Bone marrow (tissue), 2 donors: ENCODE results near the gene ZDHHC16.
"Not testable (repeated sequence)": the region's sequence is repeated elsewhere in the genome, so short reads cannot be mapped to it uniquely, and the experiment has no call there.

Experiments used
- DNase-seq, 2 donors: peaks; one replicate each; lab custom pipeline; 2025; lab: John Stamatoyannopoulos, UW

ZDHHC16 gene

DNA sequence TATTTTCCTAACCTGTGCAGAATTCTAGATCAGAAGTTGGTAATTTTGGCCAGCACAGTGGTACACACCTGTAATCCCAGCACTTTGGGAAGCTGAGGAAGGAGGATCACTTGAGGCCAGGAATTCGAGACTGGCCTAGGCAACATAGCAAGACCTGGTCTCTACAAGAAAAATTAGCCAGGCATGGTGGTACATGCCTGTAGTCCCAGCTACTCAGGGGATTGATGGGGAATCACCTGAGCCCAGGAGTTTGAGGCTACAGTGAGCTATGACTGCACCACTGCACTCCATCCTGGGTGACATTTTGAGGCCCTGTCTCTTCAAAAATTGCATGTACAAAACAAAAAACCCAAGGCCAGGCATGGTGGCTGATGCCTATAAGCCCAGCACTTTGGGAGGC lies 11.4 kb upstream of the ZDHHC16 start:
- DNase-seq, result no peak

DNA sequence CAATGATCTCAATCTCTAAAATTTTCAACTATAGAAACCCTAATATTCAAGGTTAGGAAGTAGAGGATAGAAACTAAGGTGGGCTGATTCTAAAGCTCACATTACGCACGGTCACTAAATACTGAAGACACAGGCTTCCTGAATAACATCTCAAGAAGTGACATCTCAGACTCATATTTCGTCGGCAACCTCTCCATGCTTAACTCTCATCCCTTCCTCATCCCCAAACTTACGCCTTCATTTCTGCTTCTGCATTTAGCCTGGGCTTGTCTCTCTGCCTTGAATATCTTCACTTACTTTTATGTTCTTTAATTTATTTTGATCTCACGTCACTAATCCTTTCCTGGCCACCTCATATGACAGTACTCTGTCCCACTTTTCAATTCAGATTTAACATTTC lies 10.8 kb upstream of the ZDHHC16 start:
- no peak for DNase-seq

DNA sequence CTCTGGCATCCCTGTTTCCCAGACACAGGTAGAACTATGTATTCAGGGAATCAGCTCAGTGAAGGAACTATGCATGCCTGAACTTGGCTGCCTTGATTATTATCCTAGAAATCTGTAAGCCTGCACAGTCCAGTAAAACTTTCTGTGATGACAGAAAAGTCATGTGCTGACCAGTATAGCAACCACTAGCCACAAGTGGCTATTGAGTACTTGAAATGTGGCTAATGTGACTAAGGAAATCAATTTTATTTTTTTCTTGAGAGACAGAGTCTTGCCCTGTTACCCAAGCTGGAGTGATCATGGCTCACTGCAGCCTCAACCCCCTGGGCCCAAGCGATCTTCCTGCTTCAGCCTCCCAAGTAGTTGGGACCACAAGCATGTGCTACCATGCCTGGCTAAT lies 3.7 kb upstream of the ZDHHC16 start:
- DNase-seq, result no peak

DNA sequence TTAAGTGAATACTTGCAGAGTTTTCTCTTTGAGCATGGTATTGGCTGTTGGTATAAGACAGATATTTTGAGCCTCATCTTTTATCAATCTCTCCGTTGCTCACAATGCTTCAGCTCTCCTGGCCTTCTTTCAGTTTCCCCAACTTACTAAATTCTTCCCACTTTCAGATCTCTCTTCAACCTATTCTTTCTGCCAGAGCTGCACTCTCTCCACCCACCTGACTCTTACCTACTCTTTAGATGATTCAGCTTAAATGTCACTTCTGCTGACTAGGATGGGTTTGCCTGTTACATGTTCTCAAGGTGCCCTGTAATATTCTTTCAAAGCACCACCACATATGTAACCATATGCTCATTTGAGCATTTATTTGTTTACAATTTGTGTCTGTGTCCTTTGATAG lies 1.8 kb upstream of the ZDHHC16 start:
- DNase-seq, result no peak

DNA sequence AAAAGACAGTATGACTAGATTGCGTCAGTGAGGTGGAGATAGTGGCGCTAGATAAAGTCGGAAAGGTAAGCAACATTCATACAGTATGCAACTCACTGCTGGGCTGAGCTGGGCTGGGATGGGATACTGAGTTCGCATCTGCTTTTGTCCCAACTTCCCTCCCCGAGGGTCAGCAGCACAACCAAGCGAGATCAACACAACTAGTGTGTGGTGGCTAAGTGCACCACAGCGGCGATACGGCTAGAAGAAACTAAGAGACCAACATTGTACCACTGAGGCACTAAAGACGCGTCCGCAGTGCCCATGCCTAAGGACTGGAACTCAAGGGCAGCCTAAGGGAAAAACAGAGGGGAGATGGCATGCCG lies 636 bp upstream of the ZDHHC16 start:
- no peak for DNase-seq

DNA sequence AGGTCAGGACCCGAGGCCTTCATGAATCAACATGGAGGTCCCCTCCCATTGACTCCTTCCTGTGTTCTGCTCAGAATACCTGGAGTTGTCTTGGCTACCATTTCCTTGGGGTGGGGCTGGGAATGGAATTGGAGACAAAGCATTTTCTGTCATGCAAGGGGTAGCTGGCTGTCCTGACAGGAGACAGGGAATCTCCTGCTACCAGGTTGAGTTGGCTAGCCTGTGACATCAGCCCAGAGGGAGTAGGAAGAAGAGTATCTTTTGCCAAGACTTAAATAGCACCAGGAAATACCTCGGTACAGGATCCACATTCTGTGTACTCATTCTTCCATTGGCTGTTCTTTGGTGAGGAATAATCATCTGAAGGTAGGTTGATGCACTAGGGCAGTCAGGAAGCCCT lies 4.9 kb downstream of the ZDHHC16 start:
- no peak for DNase-seq

DNA sequence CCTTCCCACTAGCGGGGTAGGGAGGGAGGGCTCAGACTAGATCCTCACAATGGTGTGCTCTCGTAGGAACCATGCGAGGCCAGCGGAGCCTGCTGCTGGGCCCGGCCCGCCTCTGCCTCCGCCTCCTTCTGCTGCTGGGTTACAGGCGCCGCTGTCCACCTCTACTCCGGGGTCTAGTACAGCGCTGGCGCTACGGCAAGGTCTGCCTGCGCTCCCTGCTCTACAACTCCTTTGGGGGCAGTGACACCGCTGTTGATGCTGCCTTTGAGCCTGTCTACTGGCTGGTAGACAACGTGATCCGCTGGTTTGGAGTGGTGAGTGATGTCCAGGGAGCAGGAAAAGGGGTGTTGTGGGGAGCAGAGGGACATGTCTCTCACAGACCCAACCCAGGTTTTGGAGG lies 5.6 kb downstream of the ZDHHC16 start:
- no peak for DNase-seq

DNA sequence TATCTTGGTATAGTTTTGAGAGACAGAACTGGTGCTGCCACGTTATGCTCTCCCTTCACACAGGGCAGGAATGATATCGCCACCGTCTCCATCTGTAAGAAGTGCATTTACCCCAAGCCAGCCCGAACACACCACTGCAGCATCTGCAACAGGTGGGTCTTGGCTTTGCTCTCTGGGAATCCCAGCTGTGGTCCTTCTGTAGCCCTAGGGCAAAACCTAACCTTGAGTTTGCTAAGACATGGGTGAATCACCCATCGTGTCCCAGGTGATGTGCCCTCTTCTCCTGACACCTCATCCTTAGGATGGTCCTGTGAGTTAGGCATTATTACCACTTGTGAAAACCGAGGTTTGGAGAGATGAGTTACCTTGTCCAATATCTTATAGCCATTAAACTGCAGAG lies 6.4 kb downstream of the ZDHHC16 start:
- DNase-seq, result no peak

DNA sequence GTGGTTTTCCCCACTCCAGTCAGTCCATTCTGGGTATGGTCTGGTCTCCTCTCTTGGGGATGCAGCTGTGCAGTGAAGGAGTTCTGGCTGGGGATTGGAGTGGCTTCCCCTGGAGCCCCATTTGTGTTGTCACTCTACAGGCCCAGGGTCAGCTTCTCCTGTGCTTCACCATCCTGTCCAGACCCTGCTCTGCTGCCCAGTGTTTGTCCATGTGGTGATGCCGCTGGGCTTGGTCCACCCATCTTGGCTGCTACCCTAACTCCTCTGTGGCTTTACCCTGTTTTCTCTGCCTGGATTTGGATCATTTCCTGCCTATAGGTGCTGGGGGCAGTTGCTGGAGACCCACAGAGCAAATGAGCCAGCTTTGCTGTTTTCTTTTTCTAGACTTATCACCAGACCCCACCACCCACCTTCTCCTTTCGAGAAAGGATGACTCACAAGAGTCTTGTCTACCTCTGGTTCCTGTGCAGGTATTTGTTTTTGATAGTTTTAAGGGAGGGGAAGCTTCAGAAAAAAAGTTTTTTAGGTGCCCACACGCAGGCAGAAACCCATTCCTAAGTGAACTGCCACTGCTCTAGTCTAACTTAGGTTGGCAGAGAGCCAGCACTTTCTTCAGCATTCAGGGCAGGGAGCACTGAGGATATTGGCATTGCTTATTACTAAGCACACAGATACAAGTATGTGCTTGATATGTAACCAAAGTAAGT lies 8.5 kb downstream of the ZDHHC16 start:
- no peak for DNase-seq

DNA sequence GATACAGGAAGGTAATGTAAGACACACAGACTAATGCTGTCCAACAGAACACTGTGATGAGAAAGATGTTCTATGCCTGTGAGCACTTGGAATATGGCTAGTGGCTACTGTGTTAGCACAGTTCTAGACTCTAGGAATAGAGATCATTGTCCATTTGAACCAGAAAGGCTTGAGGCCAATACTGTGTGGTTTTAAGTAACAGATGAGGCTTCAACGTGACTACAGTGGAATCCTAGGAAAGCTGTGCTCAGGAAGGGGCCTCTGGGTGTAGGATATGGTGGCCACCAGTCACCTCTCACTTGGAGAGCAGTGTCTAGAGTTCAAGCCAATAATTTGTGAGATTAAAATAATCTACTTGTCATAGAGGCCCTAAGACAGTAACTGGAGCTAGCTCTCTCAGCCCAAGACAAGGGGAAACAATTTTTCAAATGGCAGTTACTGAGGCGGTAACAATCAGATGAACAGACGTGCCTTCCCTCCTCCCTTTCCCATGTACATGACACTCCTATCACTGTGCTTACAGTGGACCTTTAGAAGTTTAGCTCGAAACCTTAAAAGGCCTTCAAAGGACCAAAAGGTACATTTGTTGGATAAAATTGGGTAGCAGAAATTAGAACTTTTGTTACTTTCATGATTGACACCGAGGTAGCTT lies 10.2 kb downstream of the ZDHHC16 start:
- DNase-seq, result no peak

DNA sequence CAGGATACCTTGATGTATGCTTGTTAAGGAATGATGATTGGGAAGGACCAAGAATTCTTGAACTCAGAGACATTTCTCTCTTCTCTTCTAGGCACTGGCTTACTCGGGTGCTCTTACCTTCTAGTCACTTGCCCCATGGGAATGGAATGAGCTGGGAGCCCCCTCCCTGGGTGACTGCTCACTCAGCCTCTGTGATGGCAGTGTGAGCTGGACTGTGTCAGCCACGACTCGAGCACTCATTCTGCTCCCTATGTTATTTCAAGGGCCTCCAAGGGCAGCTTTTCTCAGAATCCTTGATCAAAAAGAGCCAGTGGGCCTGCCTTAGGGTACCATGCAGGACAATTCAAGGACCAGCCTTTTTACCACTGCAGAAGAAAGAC lies 10.7 kb downstream of the ZDHHC16 start:
- no peak for DNase-seq

DNA sequence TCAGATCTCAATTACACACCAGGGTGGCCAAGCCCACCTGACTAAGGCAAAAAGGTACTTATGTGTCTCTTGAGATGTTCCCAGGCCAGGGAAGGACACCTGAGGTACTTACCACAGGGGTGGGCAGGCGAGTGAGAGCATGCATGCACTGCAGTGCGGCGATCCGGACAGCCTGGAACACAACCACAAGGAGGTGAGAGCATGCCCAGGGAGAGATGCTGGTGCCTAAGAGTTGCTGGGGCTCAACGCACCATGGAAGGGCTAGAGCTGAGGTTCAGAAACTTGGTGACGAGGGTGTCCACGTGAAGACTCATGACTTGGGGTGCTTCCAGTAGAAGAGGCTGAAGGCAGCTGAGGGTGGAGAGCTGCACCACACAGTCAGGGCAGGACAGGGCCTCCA lies 13.1 kb downstream of the ZDHHC16 start:
- no peak for DNase-seq

DNA sequence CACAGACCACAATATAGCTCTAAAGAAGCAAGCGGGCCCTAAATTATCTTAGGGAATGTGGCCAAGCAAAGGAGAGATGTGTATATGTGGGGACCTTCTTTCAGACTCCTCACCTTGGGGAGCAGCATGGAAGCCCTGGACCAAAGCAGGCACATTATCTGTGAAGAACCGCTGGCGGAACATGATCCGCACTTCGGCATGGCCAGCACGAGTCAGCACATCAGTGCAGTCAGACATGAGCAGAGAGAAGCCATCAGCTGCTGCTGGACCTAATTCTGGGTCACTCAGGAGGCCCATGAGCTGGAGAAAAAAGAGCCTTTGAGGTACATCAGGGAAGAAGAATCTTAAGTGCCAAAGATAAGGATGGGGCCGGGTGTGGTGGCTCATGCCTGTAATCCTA lies 14.0 kb downstream of the ZDHHC16 start:
- DNase-seq, result no peak

DNA sequence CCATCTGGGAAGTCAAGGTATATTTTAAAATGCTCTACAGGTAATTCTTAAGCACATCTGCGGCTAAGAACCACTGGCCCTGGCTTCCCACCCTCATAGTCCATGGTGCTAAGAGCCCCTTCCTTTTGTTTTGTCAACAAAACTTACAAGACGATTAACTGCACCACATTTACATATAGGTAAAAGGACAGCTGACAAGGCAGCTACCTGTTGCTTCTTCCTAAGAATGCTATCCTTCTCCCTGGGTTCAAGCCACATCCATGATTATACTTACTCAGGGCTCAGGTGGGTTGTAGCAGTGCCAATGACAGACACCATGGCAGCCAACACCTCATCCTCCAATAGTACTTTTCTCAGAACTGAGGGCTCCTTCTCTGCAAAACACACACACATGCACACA lies 16.3 kb downstream of the ZDHHC16 start:
- DNase-seq, result no peak

DNA sequence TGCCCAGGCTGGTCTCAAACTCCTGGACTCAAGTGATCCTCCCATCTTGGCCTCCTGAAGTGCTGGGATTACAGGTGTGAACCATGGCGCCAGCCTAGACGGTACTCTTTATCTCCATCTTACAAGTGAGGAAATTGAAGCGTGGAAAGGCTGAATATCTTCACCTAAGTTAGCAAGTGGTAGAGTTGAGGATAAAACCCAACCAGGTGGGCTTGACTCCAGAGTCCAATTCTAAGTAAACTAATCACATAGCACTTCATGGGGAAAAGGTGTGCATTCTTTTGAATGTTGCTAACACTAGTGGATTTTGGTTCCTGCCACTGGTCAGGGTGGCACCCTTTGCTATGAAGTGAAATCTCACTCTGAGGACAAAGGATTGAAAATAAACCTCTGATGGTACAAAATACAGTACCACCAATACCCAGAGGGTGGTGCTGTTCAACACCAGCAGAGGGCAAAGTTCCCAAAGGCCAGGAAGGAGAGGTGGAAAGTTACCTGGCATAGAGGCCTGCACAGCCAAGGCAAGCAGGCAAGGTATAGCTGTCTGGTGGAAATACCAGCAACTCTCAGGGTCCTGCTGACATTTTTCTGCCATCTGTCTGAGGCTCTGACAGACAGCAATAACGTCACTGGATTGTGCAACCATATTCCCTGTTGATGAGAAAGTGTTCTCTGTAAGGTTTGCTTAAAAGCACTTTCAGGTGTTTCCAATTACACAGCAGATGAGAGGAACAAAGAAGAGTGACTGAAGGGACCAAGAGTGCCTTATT lies 17.6 kb downstream of the ZDHHC16 start:
- DNase-seq, result peak; percentile 3 to 6

DNA sequence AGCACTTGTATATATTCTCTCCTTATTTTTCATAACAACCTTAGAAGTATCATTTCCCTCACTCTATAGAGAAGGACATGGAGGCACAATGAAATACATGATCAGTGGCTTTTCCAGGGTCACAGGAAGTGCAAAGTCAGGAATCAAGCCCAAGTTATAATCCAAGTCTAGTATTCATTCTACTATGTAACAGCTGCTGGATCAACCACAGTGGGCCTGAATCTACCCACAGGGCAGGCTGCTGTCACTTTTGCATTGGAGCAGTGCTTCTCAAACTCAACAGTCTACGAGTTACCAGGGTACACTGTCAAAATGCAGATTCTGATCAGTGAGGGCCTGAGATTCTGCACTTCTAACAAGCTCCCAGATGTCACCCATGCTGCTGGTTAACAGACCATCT lies 18.3 kb downstream of the ZDHHC16 start:
- no peak for DNase-seq

DNA sequence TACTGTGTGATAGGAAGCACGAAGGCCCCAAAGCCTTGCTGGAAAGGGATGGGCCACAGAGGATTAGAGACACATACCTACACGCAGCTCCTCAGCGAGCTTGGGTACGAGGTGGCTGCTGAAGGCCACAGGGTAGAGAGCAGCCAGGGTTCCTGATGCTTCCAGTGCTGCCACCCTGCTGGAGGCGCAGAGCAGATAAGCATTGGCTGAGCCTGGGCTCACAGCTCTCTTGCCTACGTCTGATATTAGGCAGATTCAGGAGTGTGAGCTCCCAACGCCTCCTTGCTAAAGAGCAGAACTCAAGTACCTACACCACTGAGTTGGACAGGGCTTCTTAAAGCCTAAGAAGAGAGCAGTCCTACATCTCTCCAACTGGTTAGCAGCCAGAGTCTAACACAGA lies 20.0 kb downstream of the ZDHHC16 start:
- no peak for DNase-seq

DNA sequence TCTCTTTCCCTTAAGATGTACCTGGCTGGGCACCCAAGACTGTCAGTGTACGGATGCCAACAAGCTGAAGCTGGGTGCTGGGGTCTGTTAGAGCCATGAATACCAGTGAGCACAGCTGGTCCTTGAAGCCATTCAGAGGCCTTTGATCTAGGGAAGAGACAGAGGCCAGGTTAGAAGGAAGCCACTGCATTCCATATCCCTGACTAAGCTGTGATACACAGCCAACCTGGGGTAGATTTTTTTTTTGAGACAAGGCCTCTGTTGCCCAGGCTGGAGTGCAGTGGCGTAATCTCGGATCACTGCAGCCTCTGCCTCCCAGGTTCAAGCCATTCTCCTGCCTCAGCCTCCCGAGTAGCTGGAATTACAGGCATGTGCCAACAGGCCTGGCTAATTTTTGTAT lies 20.8 kb downstream of the ZDHHC16 start:
- DNase-seq, result no peak

DNA sequence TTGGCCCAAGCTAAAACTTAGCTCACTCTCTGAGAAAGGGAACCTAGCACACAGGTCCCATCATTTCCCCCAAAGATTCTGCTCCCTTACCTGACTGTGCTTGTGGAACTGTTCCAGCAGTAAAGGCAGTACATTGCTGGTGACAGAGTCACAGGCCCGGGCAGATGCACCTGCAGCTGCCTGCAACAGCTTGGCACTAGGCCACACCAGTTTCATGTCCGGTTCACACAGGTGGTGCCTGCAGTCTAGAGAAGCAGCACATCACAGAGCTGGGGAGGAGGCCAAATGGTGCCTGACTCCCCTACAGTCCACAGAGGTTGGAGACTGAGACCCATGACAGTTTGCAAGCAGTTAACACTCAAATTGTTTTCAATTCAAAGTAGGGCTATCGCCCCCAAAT lies 22.2 kb downstream of the ZDHHC16 start:
- no peak for DNase-seq

DNA sequence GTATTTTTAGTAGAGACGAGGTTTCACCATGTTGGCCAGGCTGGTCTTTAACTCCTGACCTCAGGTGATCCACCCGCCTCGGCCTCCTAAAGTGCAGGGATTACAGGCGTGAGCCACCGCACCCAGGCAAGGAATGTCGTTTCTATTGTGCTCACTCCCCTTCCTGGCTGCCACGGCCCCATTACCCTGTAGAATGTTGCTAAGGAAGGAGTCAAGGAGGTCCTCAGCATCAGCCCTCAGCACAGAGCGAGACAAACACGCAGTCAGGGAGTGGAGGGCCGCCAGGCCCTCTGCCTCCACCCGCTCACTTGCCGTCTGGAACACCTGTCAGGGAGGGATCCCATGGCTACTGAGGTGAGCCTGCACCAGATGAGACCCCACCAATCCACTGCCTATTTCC lies 22.8 kb downstream of the ZDHHC16 start:
- not testable (repeated sequence) for DNase-seq

DNA sequence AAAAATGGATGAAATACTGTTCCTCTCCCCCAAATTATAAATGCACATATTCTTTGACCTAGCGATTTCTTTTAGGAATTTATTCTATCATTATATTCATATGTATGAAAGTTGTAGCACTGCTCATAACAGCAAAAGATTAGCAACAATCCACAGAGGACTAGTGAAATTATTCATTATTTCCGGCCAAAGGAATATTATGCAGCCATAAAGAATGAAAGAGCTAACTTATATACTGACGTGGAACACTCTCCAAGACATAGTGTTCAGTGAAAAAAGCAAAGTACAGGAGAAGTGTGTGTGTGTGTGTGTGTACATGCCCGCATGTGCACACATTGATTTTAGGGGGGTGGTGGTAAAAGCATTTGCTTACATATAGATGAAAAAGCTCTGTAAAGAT lies 28.9 kb downstream of the ZDHHC16 start:
- DNase-seq, result no peak

DNA sequence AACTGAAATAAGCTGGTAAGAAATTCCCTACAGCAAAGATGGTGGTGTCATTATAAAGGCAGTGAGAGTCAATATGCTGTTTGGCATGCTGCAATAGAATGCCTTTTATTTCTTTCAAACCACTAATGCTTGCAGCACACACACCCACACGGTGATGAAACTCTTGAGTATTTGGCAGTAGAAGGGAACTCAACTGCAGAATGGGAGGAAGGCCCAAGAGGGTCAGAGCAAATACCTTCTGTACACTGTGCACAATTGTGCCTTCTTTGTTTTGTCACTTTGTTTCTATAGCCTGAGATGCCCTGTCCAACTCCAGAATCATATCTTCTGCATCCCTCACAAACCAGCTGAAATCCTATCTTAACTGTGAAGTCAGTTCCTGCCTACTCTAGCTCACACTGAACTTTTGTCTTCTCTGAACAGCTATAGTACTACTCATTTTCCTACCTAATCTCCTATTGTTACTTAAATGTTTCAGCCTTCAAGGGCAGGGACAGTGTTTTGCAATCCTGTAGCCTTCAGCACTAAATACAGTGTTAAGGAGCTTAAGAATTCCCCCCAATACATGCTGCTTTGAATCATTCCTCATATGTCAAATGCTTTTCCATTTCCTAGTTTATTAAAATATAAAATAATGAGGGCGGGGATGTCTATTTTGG lies 30.1 kb downstream of the ZDHHC16 start:
- DNase-seq, result no peak

DNA sequence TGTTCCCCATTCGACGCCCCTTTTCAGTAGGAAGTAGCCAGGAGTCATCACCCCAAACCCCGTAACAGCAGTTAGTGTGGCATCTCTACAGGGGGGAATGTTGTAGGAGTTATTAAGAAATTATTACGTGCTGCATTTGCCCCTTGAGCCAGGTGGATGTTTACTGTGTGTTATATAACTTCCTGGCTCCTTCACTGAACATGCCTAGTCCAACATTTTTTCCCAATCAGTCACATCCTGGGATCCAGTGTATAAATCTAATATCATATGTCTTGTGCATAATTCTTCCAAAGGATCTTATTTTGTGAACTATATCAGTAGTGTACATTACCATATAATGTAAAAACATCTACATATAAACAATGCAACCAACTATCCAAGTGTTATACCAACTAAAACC lies 33.4 kb downstream of the ZDHHC16 start:
- not testable (repeated sequence) for DNase-seq
